IPS-NIHi7 (cell line): Measurements from ENCODE around the gene SLC10A7.

ENCODE experiments used
- DNase-seq: peaks from one replicate; pipeline ENCODE4 v3.0.0; 2012; ENCODE audit warnings: mixed read lengths; ENCODE audit errors: extremely low spot score

SLC10A7 gene

GRCh38 chr4:146310319-146311021 is 211.3 kb downstream of the SLC10A7 start:
- DNase-seq: no peak

- no peak for DNase-seq
Observed at GRCh38 chr4:146308951-146309350, 212.8 kb downstream of the SLC10A7 start.

DNA sequence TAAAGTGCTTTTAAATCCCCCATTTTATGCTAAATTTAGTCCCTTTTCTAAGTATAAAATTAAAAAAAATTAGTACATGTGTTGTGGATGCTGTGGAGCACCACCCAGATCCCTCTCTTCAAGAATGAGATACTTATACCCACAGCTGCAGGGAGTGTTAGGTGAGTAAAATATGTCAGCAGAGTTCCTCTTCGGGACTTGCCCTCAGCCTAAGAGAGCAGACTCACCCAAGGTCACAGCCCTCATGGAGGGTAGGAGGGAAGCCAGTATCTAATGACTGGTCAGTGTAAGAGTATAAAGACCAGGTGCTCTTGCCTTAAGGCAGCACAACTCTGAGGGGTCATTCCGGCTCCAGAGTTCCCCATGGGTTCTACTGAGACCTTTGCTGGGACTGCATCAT is 218.9 kb downstream of the SLC10A7 start:
- no peak for DNase-seq

GRCh38 chr4:146299607-146300006 is 222.1 kb downstream of the SLC10A7 start:
- DNase-seq: no peak

GRCh38 chr4:146294776-146295175 is 227.0 kb downstream of the SLC10A7 start:
- no peak for DNase-seq

DNA sequence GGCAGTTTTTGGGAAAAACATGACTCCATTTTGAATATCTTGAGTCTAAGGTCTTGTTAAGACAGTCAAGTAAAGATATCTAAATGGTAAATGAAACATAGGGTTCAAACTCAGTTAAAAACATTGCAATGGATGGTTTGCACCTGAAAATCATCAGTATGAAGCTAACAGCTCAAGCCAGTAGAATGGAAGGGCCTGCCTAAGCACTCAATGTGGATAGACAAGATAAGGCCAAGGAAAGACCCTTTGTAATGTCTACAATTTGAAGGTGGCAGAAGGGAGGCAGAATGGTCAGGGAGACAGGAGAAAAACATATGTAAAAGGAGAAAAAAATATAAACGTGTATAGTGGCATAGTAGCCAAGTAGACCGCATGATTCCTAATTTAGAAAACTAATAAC is 229.2 kb downstream of the SLC10A7 start:
- no peak for DNase-seq

GRCh38 chr4:146291313-146291712 is 230.4 kb downstream of the SLC10A7 start:
- DNase-seq: peak; percentile 16

GRCh38 chr4:146288193-146288592 is 233.5 kb downstream of the SLC10A7 start:
- DNase-seq: no peak

DNA sequence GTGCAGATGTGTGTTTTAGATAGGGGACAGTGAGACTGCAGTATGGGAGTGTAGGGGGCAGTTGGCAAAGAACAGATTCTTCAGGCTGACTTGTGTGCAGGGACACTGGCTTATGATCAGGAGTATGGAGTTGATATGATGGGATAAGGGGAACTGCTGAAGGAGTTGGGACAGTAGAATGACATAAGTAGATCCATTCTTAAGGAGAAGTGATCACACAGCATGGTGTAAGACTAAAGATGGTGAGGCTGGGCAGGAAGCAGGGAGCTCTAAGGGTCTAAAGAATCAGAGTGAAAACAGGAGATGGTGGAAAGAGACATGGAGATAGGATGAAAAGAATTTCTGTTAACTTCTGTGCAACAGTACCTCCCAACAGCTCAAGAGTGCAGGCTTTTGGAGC is 236.7 kb downstream of the SLC10A7 start:
- DNase-seq: no peak

DNA sequence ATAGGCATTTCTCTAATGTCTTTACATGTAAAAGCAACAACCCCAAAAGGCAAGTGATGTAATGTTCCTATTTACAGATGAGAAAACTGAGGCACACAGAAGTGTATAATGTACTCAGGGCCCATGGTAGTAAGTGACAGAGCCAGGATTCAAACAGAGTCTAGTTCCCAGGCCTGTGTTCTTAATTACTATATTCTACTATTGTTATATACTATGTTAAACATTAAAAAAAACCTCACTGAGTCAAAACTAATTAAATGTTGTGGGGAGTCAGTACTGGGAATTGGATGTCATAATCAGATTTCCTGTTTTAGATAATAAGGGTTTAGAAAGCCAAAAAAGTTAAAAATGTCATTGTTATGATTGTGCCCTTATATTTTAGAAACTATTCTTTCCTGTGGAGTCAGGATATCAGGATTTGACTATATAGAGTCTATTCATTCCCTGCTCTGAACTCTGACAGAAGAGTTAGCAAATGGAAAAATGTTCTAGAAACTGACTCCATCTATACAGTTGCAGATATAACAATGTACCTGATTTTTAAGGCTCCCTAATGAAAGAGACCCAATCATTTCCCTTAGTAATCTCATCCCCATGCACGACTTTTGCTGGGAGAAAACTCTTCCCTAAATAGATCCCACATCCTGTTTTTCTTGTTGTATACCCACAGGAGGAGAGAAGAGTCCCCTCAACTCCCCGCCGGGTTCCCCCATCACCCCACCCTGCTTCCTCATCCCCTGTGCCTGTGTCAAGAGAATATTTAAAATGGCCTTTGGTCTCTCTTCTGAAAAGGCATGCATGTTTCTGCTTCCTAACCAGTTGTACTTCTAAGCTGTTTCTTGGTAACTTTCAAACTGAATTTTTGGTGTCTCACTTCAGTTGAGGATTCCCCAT is 237.7 kb downstream of the SLC10A7 start:
- no peak for DNase-seq

DNA sequence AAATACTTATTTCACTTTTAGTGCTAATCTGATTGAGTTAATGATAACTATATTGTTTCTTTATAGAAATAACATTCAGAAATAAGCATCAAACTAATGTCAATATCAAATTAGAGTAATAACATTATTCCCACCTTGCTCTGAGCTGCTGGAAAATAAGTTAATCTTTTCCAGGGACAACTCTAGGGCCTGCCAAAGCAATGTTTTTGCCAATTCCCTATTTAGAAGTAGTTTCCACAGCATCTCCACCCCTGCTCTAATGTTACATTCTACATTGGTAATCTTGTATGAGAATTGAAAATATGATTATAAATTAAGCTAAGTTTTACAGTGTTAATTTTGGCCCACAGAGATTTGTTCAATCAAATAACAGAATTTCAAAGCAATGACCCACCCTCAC is 239.1 kb downstream of the SLC10A7 start:
- no peak for DNase-seq

DNA sequence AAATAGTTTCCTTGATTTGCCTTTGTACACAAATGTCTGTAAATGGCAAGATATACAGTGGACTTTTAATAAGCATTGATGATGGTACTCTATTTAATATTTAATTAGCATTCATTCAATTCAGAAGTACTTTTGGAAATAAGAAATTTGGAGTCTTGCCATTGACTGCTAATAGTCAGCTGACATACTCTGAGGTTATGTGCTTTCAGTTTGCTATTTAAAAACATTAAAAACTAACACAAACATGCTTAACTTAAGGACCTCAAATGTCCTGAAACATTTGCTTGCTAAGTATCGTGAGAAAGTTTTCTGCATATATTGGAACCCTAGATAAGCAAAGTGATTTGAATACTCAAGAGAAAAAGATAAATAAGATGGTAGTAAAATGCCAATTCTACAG is 242.8 kb downstream of the SLC10A7 start:
- DNase-seq: no peak

- DNase-seq: no peak
Observed at GRCh38 chr4:146275370-146275769, 246.4 kb downstream of the SLC10A7 start.

- no peak for DNase-seq
Observed at GRCh38 chr4:146274774-146275173, 247.0 kb downstream of the SLC10A7 start.

- no peak for DNase-seq
Observed at GRCh38 chr4:146273204-146273901, 248.4 kb downstream of the SLC10A7 start.

DNA sequence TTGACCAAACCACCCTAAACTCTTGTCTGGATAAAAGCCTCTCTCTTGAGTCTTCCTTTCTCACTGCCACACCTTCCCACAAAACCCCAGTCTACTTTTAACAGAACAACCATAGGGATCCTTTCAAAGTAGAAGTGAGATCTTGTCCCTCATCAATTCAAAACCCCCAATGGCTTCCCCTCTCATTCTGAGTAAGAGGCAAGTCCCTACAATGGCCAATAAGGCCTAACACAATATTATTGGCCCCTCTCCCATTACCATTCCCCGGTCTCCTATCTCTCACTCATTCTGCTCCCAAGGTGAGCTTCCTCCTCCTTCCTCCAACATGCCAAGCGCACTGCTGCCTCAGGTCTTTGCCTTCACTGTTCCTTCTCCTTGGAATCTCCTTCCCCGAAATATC is 250.3 kb downstream of the SLC10A7 start:
- no peak for DNase-seq

GRCh38 chr4:146269228-146269653 is 252.5 kb downstream of the SLC10A7 start:
- DNase-seq: no peak

GRCh38 chr4:146267826-146268225 is 253.9 kb downstream of the SLC10A7 start:
- no peak for DNase-seq

- DNase-seq: no peak
Observed at GRCh38 chr4:146265950-146266490, 255.7 kb downstream of the SLC10A7 start.

GRCh38 chr4:146263793-146264192 is 257.9 kb downstream of the SLC10A7 start:
- DNase-seq: no peak

- no peak for DNase-seq
Observed at GRCh38 chr4:146261041-146261440, 260.7 kb downstream of the SLC10A7 start.

DNA sequence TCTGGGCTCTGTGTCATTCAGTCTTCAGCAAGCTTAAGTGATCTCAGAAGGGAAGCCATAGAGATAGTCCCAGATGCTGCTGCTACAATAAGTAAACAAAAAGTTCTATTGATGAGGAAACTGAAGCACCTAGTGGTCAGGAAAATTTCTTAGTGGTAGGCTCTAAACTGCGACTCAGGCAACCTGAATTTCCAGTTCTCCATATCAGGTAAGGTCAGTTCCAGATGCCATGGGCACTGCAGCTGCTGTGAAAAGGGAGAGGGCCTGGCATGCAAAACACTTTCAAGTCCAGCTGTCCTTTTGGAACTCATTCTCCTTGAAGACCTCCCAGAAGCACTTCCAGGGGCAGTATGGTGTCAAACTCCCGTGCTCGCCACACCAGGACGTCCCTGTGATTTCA is 261.2 kb downstream of the SLC10A7 start:
- DNase-seq: no peak
